Aorta (tissue), 5 donors: ENCODE data around the gene YIPF5. TPM values are rescaled to one million over a fixed set of nuclear protein-coding genes. Genes with fewer than 3 reads are reported as not detected.

Experiments
- ATAC-seq: fragments of 200-7000 bp; cut with Tn5 transposase; one replicate; pipeline ENCODE4 v1.9.1; 2022; ENCODE audit warnings: moderate library complexity; ENCODE audit not compliant: low FRiP score
- DNase-seq, 2 donors: peaks; one replicate each; pipeline ENCODE4 v3.0.0-alpha.2; 2020
- H3K27ac ChIP-seq, 2 donors: one replicate each; pipeline ENCODE4 v1.5.1; 2013; ENCODE audit warnings: low read length in 2 of 2, mild to moderate bottlenecking in 2 of 2, moderate library complexity in 2 of 2, control low read depth in 1 of 2, inconsistent platforms in 1 of 2, low read depth in 1 of 2
- H3K27me3 ChIP-seq, 2 donors: one replicate each; pipeline ENCODE4 v1.6.1; 2013; ENCODE audit warnings: control low read depth in 1 of 2, low read length in 1 of 2, mild to moderate bottlenecking in 1 of 2, moderate library complexity in 1 of 2; ENCODE audit not compliant: insufficient read depth in 2 of 2, control insufficient read depth in 1 of 2
- H3K36me3 ChIP-seq, 2 donors: one replicate each; pipeline ENCODE4 v1.6.1; 2013; ENCODE audit warnings: control low read depth in 1 of 2, low read length in 1 of 2, mild to moderate bottlenecking in 1 of 2; ENCODE audit not compliant: insufficient read depth in 2 of 2, control insufficient read depth in 1 of 2
- H3K4me1 ChIP-seq, 2 donors: one replicate each; pipeline ENCODE4 v1.6.1; 2013; ENCODE audit warnings: low read length in 2 of 2, control low read depth in 1 of 2, mild to moderate bottlenecking in 1 of 2, moderate library complexity in 1 of 2; ENCODE audit not compliant: insufficient read depth in 2 of 2, control insufficient read depth in 1 of 2
- H3K4me3 ChIP-seq, 2 donors: one replicate each; pipeline ENCODE4 v1.5.1; 2013; ENCODE audit warnings: low read length in 2 of 2, control low read depth in 1 of 2, mild to moderate bottlenecking in 1 of 2
- H3K9me3 ChIP-seq: one replicate; pipeline ENCODE4 v1.6.1; 2013; ENCODE audit warnings: mild to moderate bottlenecking, low read length; ENCODE audit not compliant: control insufficient read depth
- WGBS, 2 donors: extraction: QIAGEN DNeasy Blood & Tissue Kit; methylation state at CpG; one replicate each; pipeline ENCODE4 v1.1.7; 2013; 5-methylcytosine and 5-hydroxymethylcytosine counted together
- intact Hi-C, 2 donors: fragments of 100-400 bp; cut with DNase I; formaldehyde crosslinking; loops; one replicate each; pipeline versions ENCODE4 v1.14.2 to v1.15.0; 2022
- polyA plus RNA-seq, 2 donors: library from polyadenylated mRNA; stranded (reverse); fragments of 200-250 nt; gene quantifications; one replicate each; pipeline ENCODE4 v1.2.3, GENCODE V29; 2013
- total RNA-seq, 2 donors: library from RNA; stranded (reverse); fragmentation: NEBNext Ultra II Directional; extraction: Animal tissue kit (Norgen Biotek cat#: 25700); gene quantifications; one replicate each; pipeline ENCODE4 v1.2.1, GENCODE V29; 2021
- donor health status: healthy with polysubstance abuse.
- donor health status: Bipolar disorder and iron deficiency.
- donor health status: DM: no; HTN: no; CAD: no.
- donor health status: DM: no; HTN: no; CAD: no.
- donor health status: DM: yes; HTN: yes; CAD: no.

YIPF5 gene
- total and polyA plus RNA-seq, 4 donors = 19.7 to 48.2 (median 32.0) TPM

- H3K27ac ChIP-seq = no peak overlapping the region
- H3K4me1 ChIP-seq = no peaks in the 10 kb centered on the region
- no peaks in the 10 kb centered on the region for H3K27me3 ChIP-seq
- intact Hi-C loops = loop anchor here in 1 of 2 donors (10.0 kb wide), 1 partner anchor 1217 kb away; no protein-coding TSS in a partner anchor
- H3K4me3 ChIP-seq = no peak overlapping the region
- DNase-seq = no peak
- ATAC-seq = no peak
- WGBS, 2 donors = 88 to 96% methylated on average over 2 of the region's 2 CpGs
- no peaks in the 10 kb centered on the region for H3K36me3 ChIP-seq
- no peaks in the 10 kb centered on the region for H3K9me3 ChIP-seq
These were observed 28.9 kb downstream of the YIPF5 start for GRCh38 chr5:144141585-144141984.

GRCh38 chr5:144139586-144139985 is 30.9 kb downstream of the YIPF5 start:
- H3K27ac ChIP-seq = no peak overlapping the region
- no peaks in the 10 kb centered on the region for H3K4me1 ChIP-seq
- H3K9me3 ChIP-seq = peaks cover 1% of the 10 kb centered on the region
- DNase-seq (no peak), ATAC-seq (no peak)
- H3K36me3 ChIP-seq = no peaks in the 10 kb centered on the region
- 30 to 36% methylated on average over 5 of the region's 5 CpGs for WGBS, 2 donors
- no peaks in the 10 kb centered on the region for H3K27me3 ChIP-seq
- H3K4me3 ChIP-seq = no peak overlapping the region
- intact Hi-C loops = no loop called here

- DNase-seq = no peak
- ATAC-seq = no peak
- H3K4me3 ChIP-seq = no peak overlapping the region
- intact Hi-C loops = no loop called here
- H3K27me3 ChIP-seq = no peaks in the 10 kb centered on the region
- H3K9me3 ChIP-seq = peaks cover 4% of the 10 kb centered on the region
- no peaks in the 10 kb centered on the region for H3K4me1 ChIP-seq
- no peak overlapping the region for H3K27ac ChIP-seq
- 88 to 90% methylated on average over 3 of the region's 3 CpGs for WGBS, 2 donors
- no peaks in the 10 kb centered on the region for H3K36me3 ChIP-seq
These were observed 35.2 kb downstream of the YIPF5 start for GRCh38 chr5:144135113-144135762.

- WGBS, 2 donors = 92 to 96% methylated on average over 2 of the region's 2 CpGs
- intact Hi-C loops = no loop called here
- H3K9me3 ChIP-seq = peaks cover 4% of the 10 kb centered on the region
- H3K4me3 ChIP-seq = no peak overlapping the region
- ATAC-seq = no peak
- DNase-seq = no peak
- no peaks in the 10 kb centered on the region for H3K27me3 ChIP-seq
- no peak overlapping the region for H3K27ac ChIP-seq
- no peaks in the 10 kb centered on the region for H3K4me1 ChIP-seq
- no peaks in the 10 kb centered on the region for H3K36me3 ChIP-seq
These were observed 36.1 kb downstream of the YIPF5 start for GRCh38 chr5:144134194-144134826.

GRCh38 chr5:144133050-144133633 is 37.3 kb downstream of the YIPF5 start:
- intact Hi-C loops = no loop called here
- no peak for ATAC-seq
- Histone ChIP-seq H3K4me3 (no peak overlapping the region), H3K27ac (no peak overlapping the region), H3K9me3 (peaks cover 4% of the 10 kb centered on the region), H3K27me3 (no peaks in the 10 kb centered on the region), H3K36me3 (no peaks in the 10 kb centered on the region), H3K4me1 (no peaks in the 10 kb centered on the region)
- WGBS, 2 donors = 86 to 92% methylated on average over 4 of the region's 4 CpGs
- no peak for DNase-seq

GRCh38 chr5:144131261-144131660 is 39.2 kb downstream of the YIPF5 start:
- WGBS, 2 donors = 90% methylated on average over 4 of the region's 4 CpGs
- intact Hi-C loops = no loop called here
- no peaks in the 10 kb centered on the region for H3K36me3 ChIP-seq

GRCh38 chr5:144130306-144130705 is 40.2 kb downstream of the YIPF5 start:
- no peak for ATAC-seq
- Histone ChIP-seq H3K4me1 (no peaks in the 10 kb centered on the region), H3K9me3 (peaks cover 4% of the 10 kb centered on the region), H3K27me3 (no peaks in the 10 kb centered on the region), H3K4me3 (no peak overlapping the region), H3K27ac (no peak overlapping the region), H3K36me3 (no peaks in the 10 kb centered on the region)
- DNase-seq = no peak
- intact Hi-C loops = no loop called here
- 84 to 88% methylated on average over 4 of the region's 4 CpGs for WGBS, 2 donors

More at GRCh38 chr5:144131261-144131660, 39.2 kb downstream of the YIPF5 start:
- DNase-seq = no peak
- Histone ChIP-seq H3K27me3 (no peaks in the 10 kb centered on the region), H3K9me3 (peaks cover 4% of the 10 kb centered on the region), H3K27ac (no peak overlapping the region), H3K4me3 (no peak overlapping the region), H3K4me1 (no peaks in the 10 kb centered on the region)
- ATAC-seq = no peak

GRCh38 chr5:144128844-144129243 is 41.6 kb downstream of the YIPF5 start:
- Histone ChIP-seq H3K27ac (no peak overlapping the region), H3K9me3 (peaks cover 2% of the 10 kb centered on the region), H3K4me3 (no peak overlapping the region), H3K4me1 (no peaks in the 10 kb centered on the region), H3K27me3 (no peaks in the 10 kb centered on the region), H3K36me3 (no peaks in the 10 kb centered on the region)
- ATAC-seq (no peak), DNase-seq (no peak)
- 91 to 95% methylated on average over 4 of the region's 4 CpGs for WGBS, 2 donors
- intact Hi-C loops = no loop called here

GRCh38 chr5:144126707-144127106 is 43.8 kb downstream of the YIPF5 start:
- 94 to 98% methylated on average over 4 of the region's 4 CpGs for WGBS, 2 donors
- H3K36me3 ChIP-seq = no peaks in the 10 kb centered on the region
- no peaks in the 10 kb centered on the region for H3K9me3 ChIP-seq
- no peak for ATAC-seq
- intact Hi-C loops = no loop called here
- H3K4me1 ChIP-seq = no peaks in the 10 kb centered on the region
- H3K4me3 ChIP-seq = no peak overlapping the region
- no peak for DNase-seq
- H3K27me3 ChIP-seq = no peaks in the 10 kb centered on the region
- no peak overlapping the region for H3K27ac ChIP-seq
